Hepatocyte (in vitro differentiated cells): Measurements from ENCODE around the gene C12orf43. TPM values are rescaled to one million over a fixed set of nuclear protein-coding genes. Genes with fewer than 3 reads are reported as not detected.

ENCODE experiments used
- DNase-seq: peaks from one replicate; pipeline ENCODE4 v3.0.0-alpha.2; 2016; ENCODE audit warnings: low spot score
- H2AFZ ChIP-seq: fragments of 200-600 bp; sonication (generic); 2 replicates; pipeline ENCODE4 v1.6.0; 2016; ENCODE audit warnings: antibody characterized with exemption, mild to moderate bottlenecking
- H3K27ac ChIP-seq: fragments of 200-600 bp; sonication (generic); 2 replicates; pipeline ENCODE4 v1.5.1; 2016; ENCODE audit warnings: mild to moderate bottlenecking
- H3K27me3 ChIP-seq: fragments of 200-600 bp; sonication (generic); 2 replicates; pipeline ENCODE4 v1.6.1; 2016
- H3K36me3 ChIP-seq: fragments of 200-600 bp; sonication (generic); replicated peaks from 2 replicates; pipeline ENCODE4 v1.5.1; 2016; ENCODE audit warnings: low read depth; ENCODE audit not compliant: insufficient read depth
- H3K4me1 ChIP-seq: fragments of 200-600 bp; sonication (generic); 2 replicates; pipeline ENCODE4 v1.5.1; 2016; ENCODE audit warnings: mild to moderate bottlenecking, moderate library complexity; ENCODE audit not compliant: insufficient read depth
- H3K4me2 ChIP-seq: fragments of 200-600 bp; sonication (generic); 2 replicates; pipeline ENCODE4 v1.6.0; 2016
- H3K4me3 ChIP-seq: fragments of 200-600 bp; sonication (generic); 2 replicates; pipeline ENCODE4 v1.5.1; 2016; ENCODE audit warnings: mild to moderate bottlenecking
- H3K79me2 ChIP-seq: fragments of 200-600 bp; sonication (generic); 2 replicates; pipeline ENCODE4 v1.6.0; 2017; ENCODE audit warnings: mild to moderate bottlenecking
- H3K9me2 ChIP-seq: fragments of 200-600 bp; sonication (generic); replicated peaks from 2 replicates; pipeline ENCODE4 v1.6.0; 2017; ENCODE audit warnings: mild to moderate bottlenecking; ENCODE audit not compliant: insufficient read depth
- H3K9me3 ChIP-seq: fragments of 200-600 bp; sonication (generic); 2 replicates; pipeline ENCODE4 v1.5.1; 2016; ENCODE audit warnings: low read depth, mild to moderate bottlenecking
- H4K20me1 ChIP-seq: fragments of 200-600 bp; sonication (generic); 2 replicates; pipeline ENCODE4 v1.6.0; 2016; ENCODE audit warnings: mild to moderate bottlenecking; ENCODE audit not compliant: insufficient read depth, poor library complexity, severe bottlenecking
- CTCF ChIP-seq: fragments of 200-600 bp; sonication (generic); IDR thresholded peaks from 2 replicates; pipeline ENCODE4 v1.5.1; 2016; ENCODE audit warnings: antibody characterized with exemption, mild to moderate bottlenecking; ENCODE audit not compliant: poor library complexity
- EZH2 ChIP-seq: fragments of 200-600 bp; sonication (generic); IDR thresholded peaks from 2 replicates; pipeline ENCODE4 v1.6.1; 2016; ENCODE audit warnings: antibody characterized with exemption, mild to moderate bottlenecking, borderline replicate concordance
- EZH2phosphoT487 ChIP-seq: fragments of 200-600 bp; sonication (generic); IDR thresholded peaks from one replicate; pipeline ENCODE4 v1.6.1; 2018; ENCODE audit warnings: antibody characterized with exemption, mild to moderate bottlenecking, low read depth, moderate library complexity; ENCODE audit not compliant: unreplicated experiment, severe bottlenecking
- WGBS: methylation state at CpG from one replicate; pipeline ENCODE4 v1.1.6; 2016; ENCODE audit warnings: low lambda C conversion rate; ENCODE audit errors: missing lambda C conversion rate; 5-methylcytosine and 5-hydroxymethylcytosine counted together
- polyA plus RNA-seq: library from polyadenylated mRNA; unstranded; fragments of >200 nt; fragmentation: Nextera tagmentation; extraction: Ambion mirVana; gene quantifications from 2 replicates; pipeline ENCODE4 v1.2.1, GENCODE V29; 2016
- total RNA-seq: library from RNA; depleted of rRNA; stranded (reverse); fragments of >200 nt; gene quantifications from 2 replicates; pipeline ENCODE4 v1.2.3, GENCODE V29; 2014

Gene C12orf43
- total and polyA plus RNA-seq, 2 experiments from 2014 or later: 11.3 to 11.8 TPM

DNA sequence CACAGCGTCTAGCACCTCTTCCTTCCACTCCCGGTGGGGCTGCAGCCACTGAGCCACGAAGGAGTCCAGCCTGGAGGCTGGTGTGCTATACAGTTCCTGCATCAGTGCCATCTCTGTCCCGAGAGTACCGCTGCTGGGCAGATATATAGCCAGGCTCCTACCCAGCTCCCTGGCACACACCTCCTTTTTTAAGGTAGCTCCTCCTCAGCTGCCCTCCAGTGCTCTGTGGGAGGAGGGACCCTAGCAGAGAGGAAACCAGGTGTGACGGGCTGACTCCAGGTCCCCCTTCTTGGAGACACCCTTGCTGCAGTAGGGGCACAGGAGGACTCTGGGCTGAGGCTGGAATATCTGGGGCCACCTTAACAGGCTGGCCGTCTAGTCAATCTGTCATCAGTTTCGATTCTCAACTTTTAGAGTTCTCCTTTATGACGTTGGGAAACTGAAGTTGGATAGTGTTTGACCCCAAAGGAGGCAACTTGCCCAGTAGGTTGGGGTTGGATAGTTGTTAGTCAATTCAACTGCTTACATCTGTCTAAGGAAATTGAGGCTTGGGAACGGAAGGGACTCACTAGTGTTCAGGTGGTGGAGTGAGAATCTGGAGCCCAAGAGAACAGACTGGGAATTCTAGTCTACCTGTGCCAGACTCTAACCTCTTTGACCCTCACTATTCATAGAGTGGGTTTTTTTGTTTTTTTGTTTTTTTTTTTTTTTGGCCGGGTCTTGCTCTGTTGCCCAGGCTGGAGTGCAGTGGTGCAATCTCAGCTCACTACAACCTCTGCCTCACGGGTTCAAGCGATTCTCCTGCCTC, 22.8 kb upstream of the C12orf43 start, which contains the start of gene OASL:
Gene OASL (minus strand): TSS at position 386 of the 808 bp plus-strand sequence. CDS start 275 bp downstream, at position 111.
- peak; percentile 2 for DNase-seq
- Histone ChIP-seq H3K9me3 (no peaks in the 10 kb centered on the region), H3K4me2 (peak within 1 kb of the TSS; percentile 64), H3K27me3 (no peaks in the 10 kb centered on the region), H3K27ac (no peak within 1 kb of the TSS), H2AFZ (no peak within 1 kb of the TSS), H4K20me1 (no peaks in the 10 kb centered on the region), H3K4me1 (no peaks in the 10 kb centered on the region), H3K36me3 (no peaks in the 10 kb centered on the region), H3K79me2 (no peaks in the 10 kb centered on the region), H3K9me2 (no peaks in the 10 kb centered on the region), H3K4me3 (no peak within 1 kb of the TSS)
- TF ChIP-seq CTCF (no peak), EZH2 (no peak), EZH2phosphoT487 (no peak)
- 55% methylated on average over 12 of the region's 13 CpGs for WGBS

- Histone ChIP-seq H2AFZ (no peak overlapping the region), H3K9me2 (no peaks in the 10 kb centered on the region), H3K27ac (no peak overlapping the region), H3K4me1 (no peaks in the 10 kb centered on the region), H3K36me3 (no peaks in the 10 kb centered on the region), H3K4me3 (no peak overlapping the region), H3K79me2 (no peaks in the 10 kb centered on the region), H4K20me1 (no peaks in the 10 kb centered on the region), H3K9me3 (no peaks in the 10 kb centered on the region), H3K27me3 (no peaks in the 10 kb centered on the region), H3K4me2 (no peak overlapping the region)
- peak; percentile 5 for DNase-seq
- WGBS: 85% methylated on average over 6 of the region's 6 CpGs
- TF ChIP-seq CTCF (no peak), EZH2 (no peak), EZH2phosphoT487 (no peak)
These were observed 20.6 kb upstream of the C12orf43 start for GRCh38 chr12:121036810-121037326.

DNA sequence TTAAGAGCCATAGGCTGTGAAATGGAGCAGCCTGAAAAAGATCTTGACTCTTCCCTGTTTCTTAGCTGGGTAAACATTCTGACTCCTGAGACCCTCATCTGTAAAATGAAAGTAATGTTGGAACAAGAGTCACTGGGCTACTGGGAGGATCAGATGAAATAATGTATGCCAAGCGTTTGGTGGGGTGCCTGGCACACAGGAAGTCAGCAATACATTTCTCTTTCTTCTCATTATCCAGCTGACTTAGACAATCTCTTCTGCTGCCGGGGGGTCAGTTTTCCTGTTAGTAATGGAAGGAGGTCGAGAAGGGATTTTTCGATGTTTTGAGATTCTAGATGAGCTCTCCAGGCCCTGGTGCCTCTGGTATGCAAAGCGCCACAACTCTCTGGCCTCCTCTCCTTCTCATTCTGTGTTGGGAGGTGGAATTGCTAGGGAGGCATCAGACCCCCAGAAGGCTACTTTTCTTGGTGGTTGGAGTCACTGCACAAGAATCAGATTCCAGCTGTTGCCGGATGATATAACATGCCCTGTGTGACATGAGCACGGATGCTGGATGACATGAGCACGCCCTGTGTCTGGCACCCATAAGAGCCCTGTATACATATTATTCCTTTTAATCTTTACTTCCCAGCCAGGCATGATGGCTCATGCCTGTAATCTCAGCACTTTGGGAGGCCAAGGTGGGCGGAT, 18.5 kb upstream of the C12orf43 start:
- no peaks in the 10 kb centered on the region for H3K4me1 ChIP-seq
- H3K9me2 ChIP-seq: no peaks in the 10 kb centered on the region
- H4K20me1 ChIP-seq: no peaks in the 10 kb centered on the region
- no peak overlapping the region for H3K27ac ChIP-seq
- 91% methylated on average over 9 of the region's 9 CpGs for WGBS
- no peak for DNase-seq
- H3K79me2 ChIP-seq: no peaks in the 10 kb centered on the region
- no peaks in the 10 kb centered on the region for H3K36me3 ChIP-seq
- no peak overlapping the region for H3K4me2 ChIP-seq
- H3K9me3 ChIP-seq: no peaks in the 10 kb centered on the region
- TF ChIP-seq EZH2 (no peak), EZH2phosphoT487 (no peak), CTCF (no peak)
- H3K27me3 ChIP-seq: no peaks in the 10 kb centered on the region
- no peak overlapping the region for H2AFZ ChIP-seq
- H3K4me3 ChIP-seq: no peak overlapping the region
